ENCODE results near the gene UBE2L5.
A peak's percentile ranks its signal among the peaks of the same experiment; 100 is the strongest.
"Not testable (repeated sequence)": the region's sequence is repeated elsewhere in the genome, so short reads cannot be mapped to it uniquely, and the experiment has no call there.

Gene UBE2L5

DNA sequence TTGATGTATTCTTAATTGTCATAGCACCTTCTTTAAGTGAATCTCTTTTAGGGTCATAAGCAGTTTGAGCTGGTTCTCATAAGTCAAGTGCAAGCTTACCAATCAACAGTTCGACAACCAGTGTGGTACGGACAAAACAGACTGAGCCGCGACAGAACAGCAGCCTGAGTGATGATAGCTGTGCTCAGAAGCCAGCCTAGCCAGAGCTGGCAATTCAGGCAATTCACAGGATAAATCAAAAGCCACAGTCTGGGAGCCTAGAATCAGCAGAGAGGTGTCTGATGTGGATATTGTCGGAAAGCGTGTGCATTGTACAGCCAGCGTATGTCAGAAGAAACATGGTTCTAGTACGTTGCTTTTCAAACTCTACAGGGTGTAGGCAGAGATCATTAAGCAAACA, 14.9 kb downstream of the UBE2L5 start:
- no peak for DNase-seq (ENCODE audit: low read depth in 1 of 2, low spot score in 1 of 2)

DNA sequence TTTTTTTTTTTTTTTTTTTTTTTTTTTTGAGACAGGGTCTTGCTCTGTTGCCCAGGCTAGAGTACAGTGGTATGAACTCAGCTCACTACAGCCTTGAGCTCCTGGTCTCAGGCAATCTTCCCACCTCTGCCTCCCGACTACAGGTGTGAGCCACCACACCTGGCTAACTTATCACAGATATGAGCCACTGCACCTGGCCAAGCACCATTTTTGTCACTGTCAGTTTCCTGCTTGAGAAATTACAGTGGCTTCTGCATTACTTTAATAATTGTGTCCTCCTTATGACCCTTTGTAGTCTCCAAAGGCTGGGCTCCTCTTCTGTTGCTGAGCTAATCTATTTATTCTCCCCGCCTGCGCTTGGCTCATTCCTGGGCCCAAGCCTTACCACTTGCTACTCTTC, 16.0 kb downstream of the UBE2L5 start:
- no peak for DNase-seq (ENCODE audit: low read depth in 1 of 2, low spot score in 1 of 2)

DNA sequence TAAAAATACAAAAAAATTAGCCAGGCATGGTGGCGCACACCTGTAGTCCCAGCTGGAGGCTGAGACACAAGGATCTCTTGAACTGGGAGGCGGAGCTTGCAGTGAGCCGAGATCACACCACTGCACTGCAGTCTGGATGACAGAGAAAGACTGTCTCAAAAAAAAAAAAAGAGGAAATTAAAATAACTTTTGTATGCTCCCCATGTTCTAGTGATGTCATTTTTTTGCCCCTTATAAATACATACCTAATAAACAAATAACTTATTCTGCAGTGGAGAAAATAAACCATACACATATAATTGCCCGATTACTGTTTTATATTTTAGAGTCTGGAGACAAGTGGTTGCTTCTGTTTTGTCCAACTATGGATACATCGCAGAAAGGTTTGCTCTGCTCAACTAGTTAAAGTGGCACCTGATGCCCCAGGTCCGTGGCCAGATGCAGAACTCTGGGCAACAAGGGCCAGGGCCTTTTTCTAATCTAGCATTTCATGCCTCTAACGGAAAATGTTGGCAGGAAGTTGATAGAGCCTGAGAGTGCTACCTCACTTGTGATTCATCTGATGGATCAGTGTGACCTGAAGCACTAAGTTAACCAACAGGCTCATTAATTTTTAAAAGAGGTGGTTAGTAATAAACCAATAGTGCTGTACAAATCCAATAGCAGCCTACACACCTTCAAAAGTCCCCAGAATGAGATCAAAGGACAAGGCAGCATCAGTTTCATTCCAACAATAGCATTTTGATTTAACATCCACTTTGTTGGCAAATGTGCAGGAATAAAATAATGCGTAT, 18.8 kb downstream of the UBE2L5 start:
- no peak for DNase-seq (ENCODE audit: low read depth in 1 of 2, low spot score in 1 of 2)

DNA sequence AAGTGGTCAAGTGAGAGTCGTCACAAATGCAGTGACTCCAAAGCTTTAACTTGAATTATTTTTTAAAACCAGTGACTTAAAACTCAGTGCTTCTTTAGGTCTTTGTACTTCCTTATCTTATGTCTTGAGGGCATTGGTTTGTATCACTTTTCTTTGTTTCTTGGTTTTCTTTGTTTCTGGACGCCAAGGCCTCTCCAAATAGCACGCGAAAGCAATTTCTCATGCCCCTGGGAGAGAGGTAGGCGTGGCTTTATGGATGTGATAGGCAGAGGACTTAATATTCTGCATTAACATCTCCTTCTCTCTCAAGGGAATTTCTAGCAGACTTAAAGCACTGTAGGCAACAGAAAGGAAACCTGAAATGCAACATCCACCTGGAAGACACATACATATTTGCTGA, 20.6 kb downstream of the UBE2L5 start:
- DNase-seq (ENCODE audit: low read depth in 1 of 2, low spot score in 1 of 2), result no peak

DNA sequence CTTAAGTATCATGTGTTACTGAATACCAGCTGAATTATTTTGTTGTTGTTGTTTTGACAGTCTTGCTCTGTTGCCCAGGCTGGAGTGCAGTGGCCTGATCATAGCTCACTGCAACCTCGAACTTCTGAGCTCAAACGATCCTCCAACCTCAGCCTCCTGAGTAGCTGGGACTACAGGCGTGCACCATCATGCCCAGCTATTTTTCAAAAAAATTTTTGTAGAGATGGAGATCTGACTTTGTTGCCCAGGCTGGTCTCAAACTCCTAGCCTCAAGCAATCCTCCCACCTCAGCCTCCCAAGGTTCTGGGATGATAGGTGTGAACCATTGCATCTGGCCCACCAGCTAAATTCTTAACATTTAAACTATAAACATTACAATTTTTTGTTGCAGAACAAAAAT, 21.2 kb downstream of the UBE2L5 start:
- not testable (repeated sequence) for DNase-seq (ENCODE audit: low read depth in 1 of 2, low spot score in 1 of 2)

DNA sequence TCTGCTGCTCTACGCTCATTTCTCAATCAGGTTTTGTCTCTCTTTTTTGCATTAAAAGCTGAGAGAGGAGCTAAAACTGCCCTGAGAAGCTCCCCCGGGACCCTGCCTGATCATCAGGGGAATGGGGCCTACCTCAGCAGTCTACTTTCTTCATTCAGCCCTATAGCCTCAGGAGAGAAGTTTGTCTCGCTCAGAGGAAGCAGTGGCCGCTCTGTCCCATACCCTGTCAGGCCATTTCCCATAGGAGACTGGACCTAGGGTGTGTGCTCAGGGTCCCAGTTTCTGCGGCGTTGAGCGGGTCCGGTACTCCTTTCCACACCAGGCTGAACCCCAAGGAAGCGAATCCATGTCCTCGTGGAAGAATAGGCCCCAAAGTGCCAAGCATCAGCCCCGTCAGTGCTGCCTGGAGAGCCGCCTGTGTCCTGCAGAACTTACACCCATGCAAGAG, 21.7 kb downstream of the UBE2L5 start:
- DNase-seq (ENCODE audit: low read depth in 1 of 2, low spot score in 1 of 2), result no peak

DNA sequence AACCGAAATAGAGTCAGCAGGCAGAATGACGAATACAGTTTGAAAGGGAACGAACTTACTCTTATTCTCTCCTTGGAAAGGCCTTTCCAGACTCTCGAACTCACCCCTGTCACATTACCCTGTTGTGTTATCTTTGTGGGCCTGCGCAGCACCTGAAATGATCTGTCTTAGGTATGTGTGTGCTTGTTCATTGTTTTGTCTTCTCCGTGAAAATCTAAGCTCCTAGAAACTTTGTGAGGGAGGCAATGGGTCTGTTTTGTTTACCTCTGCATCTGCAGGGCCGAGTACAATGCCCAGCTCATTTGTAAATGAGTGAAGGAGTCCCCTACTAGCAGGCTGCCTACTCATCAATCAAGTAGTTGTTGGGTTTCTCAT, 23.8 kb downstream of the UBE2L5 start:
- no peak for DNase-seq (ENCODE audit: low read depth in 1 of 2, low spot score in 1 of 2)

DNA sequence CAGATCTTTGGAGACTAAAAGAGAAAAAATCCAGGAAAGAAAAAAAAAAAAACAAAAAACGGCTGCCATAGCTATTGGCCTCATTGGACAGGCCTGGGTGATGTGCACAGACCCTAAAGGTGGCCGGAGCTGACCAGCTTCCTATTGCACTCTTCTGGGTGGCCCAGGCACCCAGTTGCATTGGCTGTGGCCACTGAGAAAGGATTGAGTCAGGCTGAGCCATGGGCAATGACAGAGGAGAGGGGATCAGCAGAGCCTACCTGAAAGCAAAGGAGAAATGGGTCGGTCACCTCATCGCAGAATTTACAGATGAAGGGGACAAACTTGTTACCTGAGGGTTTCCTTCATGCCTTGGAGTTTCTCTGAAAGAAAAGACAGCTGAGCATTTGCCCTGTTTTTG, 26.1 kb downstream of the UBE2L5 start:
- DNase-seq (ENCODE audit: low read depth in 1 of 2, low spot score in 1 of 2), result no peak

DNA sequence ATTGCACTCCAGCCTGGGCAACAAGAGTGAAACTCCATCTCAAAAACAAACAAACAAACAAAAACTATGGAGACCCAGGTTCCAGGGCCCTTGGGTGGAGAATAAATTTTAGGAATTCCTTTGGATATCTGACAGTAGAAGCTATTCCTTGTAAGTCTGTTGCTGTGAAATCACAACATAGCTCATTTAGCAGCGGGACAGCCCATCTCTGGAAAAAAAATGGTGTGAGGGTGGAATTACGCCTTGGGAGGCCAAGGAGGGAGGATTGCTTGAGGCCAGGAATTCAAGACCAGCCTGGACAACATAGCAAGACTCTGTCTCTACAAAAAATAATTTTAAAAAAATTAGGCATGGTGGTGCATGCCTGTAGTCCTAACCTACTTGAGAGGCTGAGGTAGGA, 27.8 kb downstream of the UBE2L5 start:
- DNase-seq (ENCODE audit: low read depth in 1 of 2, low spot score in 1 of 2), result no peak

DNA sequence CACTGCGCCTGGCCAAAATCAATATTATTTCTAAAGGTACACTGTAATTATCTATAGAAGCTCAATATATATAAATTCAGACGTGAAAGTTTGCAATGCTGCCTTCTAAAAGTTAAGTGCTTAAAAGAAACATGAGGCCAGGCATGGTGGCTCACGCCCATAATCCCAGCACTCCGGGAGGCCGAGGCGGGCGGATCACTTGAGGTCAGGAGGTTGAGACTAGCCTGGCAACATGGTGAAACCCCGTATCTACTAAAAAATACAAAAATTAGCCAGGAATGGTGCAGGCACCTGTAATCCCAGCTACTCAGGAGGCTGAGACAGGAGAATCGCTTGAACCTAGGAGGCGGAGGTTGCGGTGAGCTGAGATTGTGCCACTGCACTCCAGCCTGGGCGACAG, 29.2 kb downstream of the UBE2L5 start:
- not testable (repeated sequence) for DNase-seq (ENCODE audit: low read depth in 1 of 2, low spot score in 1 of 2)

DNA sequence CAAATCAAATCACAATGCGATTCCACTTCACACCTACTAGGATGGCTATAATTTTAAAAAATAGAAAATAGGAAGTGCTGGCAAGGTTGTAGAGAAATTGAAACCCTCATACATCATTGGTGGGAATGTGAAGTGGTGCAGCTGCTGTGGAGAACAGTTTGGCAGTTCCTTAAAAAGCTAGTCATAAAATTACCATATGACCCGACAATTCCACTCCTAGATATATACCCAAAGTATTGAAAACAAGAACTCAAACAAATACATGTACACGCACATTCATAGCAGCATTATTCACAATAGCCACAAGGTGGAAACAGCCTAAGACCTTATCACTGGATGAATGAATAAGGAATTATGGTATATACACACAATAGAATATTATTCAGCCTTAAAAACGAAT, 31.4 kb downstream of the UBE2L5 start:
- DNase-seq (ENCODE audit: low read depth in 1 of 2, low spot score in 1 of 2), result no peak

DNA sequence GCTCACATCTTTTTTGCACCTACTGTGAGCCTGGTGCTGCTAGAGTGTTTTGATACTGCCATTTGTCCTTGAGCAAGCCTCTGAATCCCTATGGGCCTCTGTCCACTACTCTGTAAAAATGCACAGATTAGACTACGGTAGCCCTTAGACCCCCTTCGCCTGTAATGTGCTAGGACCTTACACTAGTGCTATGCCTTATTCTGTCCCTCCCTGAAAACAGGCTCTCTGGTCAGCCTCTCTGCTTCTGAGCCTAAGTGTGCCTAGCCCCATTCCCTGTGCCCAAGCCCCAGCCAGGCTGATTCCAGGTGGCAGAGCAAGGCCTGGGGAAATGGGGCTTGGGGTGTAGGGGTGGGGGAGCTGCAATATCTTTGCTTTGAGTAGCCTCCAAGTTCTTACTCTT, 32.7 kb downstream of the UBE2L5 start:
- no peak for DNase-seq (ENCODE audit: low read depth in 1 of 2, low spot score in 1 of 2)

DNA sequence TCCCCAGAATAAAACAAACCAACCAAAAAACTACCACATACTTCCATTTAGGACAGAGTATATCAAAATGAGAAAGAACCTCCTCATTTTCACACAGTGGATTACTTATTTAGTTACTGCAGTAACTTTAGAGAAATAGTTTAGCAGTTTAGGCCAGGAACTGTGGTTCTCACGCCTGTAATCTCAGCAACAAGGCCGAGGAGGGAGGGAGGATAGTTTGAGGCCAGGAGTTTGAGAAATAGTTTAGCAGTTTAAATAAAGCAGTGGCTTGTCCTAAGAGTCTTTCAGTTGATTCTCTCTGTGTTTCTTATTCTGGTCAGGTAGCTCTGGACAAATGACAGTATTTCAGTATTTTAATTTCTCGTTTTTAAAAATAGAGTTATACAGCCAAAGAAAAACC, 34.0 kb downstream of the UBE2L5 start:
- no peak for DNase-seq (ENCODE audit: low read depth in 1 of 2, low spot score in 1 of 2)

DNA sequence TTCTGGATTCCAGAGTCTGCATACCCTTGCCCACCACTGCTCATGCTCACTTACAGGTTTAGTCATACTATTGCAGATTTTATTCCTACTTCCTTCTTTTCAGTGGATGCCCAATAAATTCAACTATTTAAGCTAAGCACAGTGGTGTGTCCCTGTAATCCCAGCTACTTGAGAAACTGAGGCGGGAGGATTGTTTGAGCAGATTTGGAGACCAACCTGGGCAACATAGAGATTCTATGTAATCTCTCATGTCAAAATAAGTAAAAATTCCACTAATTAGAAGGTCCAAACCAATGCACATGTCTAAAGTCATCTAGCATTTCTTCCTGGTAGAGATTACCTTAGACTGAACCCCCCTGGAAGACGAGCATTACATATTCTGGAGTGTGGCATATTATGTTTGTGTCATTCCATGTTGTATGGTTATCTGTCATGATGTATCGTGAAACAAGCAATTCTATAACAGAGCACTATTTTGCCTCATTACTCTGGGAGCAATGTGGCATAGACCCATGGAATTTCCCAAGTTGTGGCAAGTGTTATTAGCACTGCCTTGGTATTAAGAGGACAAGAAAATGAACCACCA, 35.1 kb downstream of the UBE2L5 start:
- no peak for DNase-seq (ENCODE audit: low read depth in 1 of 2, low spot score in 1 of 2)

DNA sequence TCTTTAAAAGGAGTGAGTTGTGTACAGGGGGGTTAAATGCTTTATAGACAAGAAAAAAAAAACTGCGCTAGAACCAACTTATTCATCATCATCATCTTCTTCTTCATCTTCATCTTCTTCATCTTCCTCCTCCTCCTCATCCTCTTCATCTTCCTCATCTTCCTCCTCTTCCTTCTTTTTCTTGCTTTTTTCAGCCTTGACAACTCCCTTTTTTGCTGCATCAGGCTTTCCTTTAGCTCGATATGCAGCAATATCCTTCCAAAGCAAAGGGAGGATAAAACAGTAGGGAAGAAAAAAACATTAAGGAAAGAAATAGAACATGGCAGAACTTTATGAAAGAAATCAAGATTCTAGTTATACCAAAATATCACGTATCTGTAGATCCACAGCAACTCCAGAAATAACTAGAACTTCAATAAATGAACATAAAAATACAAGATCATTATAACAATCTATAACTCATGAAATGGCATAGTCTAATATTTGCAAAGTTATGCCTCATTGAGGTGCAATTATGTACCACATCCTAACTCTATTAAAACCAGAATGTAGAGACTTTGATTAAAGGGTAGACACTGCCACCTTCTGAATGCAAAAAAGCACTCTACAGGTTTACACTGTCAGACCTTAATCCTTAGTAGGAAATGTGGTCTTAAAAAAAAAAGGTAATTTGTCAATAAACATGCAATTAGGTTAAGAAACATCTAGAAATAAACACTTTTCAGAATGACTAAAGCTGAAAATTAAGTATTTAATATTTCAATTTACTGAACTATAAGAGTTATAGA, 39.2 kb downstream of the UBE2L5 start:
- DNase-seq (ENCODE audit: low read depth in 1 of 2, low spot score in 1 of 2), result not testable (repeated sequence)

DNA sequence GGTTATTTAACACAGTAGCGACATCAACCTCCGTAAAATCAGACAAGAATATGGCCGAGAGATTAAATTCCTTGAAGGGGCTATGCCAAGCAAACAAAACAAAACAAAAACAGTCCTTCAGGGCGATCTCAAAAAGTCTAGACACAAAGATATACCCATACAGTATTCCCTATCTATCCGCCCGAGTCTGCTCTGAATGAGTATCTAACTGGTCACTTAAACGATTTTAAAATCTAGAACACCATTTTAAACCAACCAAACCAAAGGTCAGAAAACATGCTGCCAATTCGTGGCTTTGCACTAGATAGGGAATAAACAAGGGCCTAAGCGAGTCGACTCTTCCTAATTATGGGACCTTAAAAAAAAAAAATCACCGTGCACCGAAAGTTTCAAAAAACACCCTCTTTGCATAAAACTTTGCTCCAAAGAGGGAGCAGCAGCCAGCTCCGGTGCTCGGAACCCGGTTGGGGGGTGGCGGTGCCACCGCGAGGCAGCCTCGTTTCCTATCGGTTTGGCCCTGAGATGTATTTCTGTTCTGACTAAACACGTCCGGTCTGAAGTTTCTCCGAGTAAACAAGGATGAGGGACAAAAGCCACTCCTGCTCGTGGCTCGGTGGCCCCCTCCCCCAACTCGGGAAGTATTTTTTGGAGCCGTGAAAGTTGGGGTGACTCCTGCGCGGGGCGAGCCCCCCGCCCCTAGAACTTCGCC, 41.6 kb downstream of the UBE2L5 start:
- DNase-seq (ENCODE audit: low read depth in 1 of 2, low spot score in 1 of 2), result peak; percentile 45 to 53

DNA sequence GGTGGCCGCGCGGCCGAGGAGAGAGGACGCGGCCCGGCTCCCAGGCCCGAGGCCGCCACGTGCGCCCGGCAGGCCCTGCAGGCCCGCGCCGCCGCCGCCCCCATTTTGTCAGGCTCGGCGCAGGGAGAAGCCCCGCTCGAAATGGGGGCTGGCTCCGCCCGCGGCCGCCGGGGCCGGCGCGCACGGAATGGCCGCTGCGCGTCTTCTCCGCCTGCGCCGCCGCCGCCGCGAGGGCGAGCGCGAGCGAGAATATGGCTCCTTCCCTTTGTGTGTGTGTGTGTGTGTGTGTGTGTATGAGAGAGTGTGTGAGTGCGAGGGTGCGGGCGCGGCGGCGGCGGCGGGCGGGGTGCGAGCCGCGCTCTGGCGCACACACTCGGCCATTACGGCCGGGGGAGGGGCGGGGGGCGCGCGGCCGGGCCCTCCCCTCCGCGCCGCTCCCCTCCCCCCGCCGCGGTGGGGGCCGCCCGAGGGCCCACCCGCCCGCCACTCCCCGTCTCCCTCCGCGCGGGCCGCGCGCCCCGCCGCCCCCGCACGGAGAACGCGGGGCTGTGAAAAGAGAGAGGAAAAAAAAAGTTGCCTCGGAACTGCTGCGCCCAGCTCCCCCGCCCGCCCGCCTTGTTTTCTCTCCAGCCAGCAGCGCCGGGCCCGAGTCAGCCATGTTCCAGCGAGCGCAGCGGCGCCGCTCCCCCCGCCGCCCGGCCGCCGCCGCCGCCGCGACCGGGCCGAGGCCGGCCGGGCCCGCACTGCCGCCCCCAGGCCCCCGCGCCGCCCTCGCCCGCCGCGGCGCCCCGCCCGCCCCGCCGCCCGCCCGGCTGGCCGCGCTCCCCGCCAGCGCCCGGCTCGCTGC, 42.4 kb downstream of the UBE2L5 start:
- peak; percentile 52 to 75 for DNase-seq (ENCODE audit: low read depth in 1 of 2, low spot score in 1 of 2)

DNA sequence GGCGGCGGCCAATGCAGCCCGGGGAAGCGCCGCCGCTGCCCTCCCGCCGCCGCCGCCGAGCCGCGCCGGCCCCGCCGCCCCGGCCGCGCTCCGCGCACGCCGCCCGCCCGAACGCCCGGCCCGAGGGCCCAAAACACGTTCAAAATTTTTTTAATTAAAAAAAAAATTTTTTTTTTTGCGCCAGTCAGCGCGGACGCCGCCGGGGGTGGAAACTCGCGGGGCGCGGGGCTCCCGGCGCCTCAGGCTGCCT, 43.0 kb downstream of the UBE2L5 start:
- no peak for DNase-seq (ENCODE audit: low read depth in 1 of 2, low spot score in 1 of 2)

DNA sequence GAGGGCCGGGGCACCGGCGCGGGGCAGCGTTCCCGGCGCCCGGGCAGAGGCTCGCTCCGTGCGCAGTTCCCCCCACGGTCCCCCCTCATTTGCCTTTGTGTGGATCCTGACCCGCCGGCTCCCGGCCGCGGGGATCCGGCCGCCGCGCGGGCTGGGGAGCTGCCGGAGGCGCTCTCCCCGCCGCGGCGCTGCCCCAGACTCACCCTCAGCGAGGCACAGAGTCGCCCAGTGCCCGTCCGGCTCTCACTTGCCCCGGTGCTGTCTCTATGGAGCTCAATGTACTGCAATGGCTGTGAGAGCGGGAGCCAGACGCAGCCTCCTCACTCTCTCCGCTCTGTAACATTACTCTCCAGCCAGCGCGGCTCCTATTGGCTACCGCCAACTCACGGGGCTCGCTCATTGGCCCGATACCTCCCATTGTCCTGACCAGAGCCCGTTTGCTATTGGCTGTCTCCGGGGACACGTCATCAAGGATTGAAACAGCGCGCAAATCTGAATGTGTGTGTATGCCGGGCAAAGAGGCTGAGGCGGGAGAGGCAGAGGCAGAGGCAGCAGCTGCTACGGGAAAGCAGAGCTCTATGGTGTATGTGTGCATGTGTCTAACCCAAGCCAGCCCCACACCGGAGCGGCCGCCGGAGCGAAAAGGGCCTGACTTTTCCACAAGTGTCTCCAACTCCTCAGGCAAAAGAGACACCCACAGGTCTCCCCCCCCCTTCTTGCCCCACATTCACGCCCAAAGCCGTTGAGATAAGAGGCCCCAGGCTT, 43.5 kb downstream of the UBE2L5 start, which contains the start of gene HMGB1:
TSS of gene HMGB1 (minus strand) at position 344 of the 765 bp plus-strand sequence. CDS start 2,256 bp downstream, outside the sequence.
- peak; percentile 84 to 92 for DNase-seq (ENCODE audit: low read depth in 1 of 2, low spot score in 1 of 2)

DNA sequence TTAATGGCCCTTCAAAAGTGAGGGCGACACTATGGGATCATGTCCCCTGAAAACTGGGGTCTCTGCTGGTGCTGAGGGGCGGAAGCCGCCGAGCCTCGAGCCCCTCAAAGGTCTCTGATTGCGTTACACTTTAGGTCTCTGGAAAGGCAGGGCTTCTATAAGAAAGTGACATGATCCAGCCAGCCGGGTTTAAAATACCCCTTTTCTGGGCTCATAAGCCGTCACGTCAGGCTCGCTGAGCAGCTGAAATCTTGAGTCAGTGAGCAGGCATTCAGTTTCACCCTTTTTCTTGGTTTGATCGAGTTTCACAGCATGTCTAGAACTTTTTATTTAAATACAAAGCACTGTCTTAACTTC, 44.0 kb downstream of the UBE2L5 start:
- DNase-seq (ENCODE audit: low read depth in 1 of 2, low spot score in 1 of 2), result no peak

All from stimulated activated CD4-positive, alpha-beta T cell treated with anti-CD3 and anti-CD28 coated beads, Interleukin-15, amount 100 ng/mL, for 1 hour (primary cell).